Stimulated activated CD8-positive, alpha-beta memory T cell treated with anti-CD3 and anti-CD28 coated beads, Interleukin-4, amount 100 ng/mL, for 4 hours (primary cell): Measurements from ENCODE around the gene CFD.
"Not testable (repeated sequence)": the region's sequence is repeated elsewhere in the genome, so short reads cannot be mapped to it uniquely, and the experiment has no call there.

Experiments
- DNase-seq, 2 donors: peaks; one replicate each; pipeline ENCODE4 v3.0.0-alpha.2; 2020; ENCODE audit warnings: low read depth in 2 of 2, low spot score in 1 of 2

CFD gene

GRCh38 chr19:858868-859843 is at the start of gene CFD:
TSS of gene CFD (plus strand) at chr19:859664. CDS start at chr19:859690, 26 bp downstream.
- DNase-seq, result no peak

- DNase-seq, result no peak
Measured at GRCh38 chr19:810077-810855, 49.2 kb upstream of the CFD start.

DNA sequence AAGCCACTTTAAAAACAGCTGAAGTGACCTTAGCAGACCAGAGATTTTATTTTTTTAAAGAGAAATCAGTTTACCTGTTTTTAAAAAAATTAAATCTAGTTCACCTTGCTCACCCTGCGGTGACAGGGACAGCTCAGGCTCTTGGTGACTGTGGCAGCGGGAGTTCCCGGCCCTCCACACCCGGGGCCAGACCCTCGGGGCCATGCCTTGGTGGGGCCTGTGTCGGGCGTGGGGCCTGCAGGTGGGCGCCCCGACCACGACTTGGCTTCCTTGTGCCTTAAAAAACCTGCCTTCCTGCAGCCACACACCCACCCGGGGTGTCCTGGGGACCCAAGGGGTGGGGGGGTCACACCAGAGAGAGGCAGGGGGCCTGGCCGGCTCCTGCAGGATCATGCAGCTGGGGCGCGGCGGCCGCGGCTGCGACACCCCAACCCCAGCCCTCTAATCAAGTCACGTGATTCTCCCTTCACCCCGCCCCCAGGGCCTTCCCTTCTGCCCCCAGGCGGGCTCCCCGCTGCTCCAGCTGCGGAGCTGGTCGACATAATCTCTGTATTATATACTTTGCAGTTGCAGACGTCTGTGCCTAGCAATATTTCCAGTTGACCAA is 48.5 kb upstream of the CFD start:
- DNase-seq, result no peak

DNA sequence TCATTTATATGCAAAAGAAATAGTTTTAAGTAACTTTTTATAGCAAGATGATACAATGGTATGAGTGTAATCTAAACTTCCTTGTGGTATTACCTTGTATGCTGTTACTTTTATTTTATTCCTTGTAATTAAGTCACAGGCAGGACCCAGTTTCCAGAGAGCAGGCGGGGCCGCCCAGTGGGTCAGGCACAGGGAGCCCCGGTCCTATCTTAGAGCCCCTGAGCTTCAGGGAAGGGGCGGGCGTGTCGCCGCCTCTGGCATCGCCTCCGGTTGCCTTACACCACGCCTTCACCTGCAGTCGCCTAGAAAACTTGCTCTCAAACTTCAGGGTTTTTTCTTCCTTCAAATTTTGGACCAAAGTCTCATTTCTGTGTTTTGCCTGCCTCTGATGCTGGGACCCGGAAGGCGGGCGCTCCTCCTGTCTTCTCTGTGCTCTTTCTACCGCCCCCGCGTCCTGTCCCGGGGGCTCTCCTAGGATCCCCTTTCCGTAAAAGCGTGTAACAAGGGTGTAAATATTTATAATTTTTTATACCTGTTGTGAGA is 47.9 kb upstream of the CFD start:
- no peak for DNase-seq

GRCh38 chr19:812049-812746 is 47.3 kb upstream of the CFD start:
- no peak for DNase-seq

GRCh38 chr19:812747-813218 is 46.7 kb upstream of the CFD start:
- no peak for DNase-seq

GRCh38 chr19:813219-814151 is 46.0 kb upstream of the CFD start:
- DNase-seq, result no peak

DNA sequence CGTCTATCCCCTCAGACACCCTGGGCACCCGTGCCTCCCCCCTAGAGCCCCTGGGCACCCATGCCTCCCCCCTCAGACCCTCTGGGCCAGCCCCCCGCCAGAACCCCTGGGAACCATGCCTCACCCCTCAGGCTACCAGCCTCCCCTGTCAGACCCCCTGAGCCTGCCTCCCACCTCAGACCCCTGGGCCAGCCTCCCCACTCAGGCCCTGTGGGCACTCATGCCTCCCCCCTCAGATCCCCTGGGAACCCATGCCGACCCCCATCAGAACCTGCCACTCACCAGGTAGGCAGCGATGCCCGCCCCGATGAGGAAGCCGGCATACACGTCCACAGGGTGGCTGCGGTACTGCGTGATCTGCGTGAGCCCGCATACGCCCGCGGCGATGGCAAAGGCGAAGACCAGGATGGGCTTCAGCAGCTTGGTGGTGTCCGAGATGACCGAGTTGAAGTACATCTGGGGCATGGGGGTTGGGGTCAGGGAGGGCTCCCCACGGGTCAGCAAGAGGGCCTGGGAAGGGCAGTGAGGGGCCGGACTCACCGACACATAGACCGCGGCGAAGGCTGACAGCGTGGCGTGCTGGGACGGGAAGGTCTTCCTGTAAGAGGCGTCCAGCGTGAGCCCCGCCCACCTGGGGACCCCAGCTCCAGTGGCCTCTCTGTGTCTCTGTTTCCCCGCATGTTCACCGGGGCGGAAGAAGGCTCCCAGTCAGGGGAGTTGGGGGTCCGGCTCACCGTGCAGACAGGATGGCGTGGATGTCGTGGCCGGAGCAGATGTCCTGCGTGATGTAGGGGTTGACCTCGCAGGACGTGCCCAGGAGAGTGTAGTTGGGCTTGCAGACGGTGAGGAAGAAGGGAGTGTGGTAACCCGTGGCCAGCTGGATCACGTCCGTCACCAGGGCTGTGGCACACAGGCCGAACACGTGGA is 45.0 kb upstream of the CFD start:
- no peak for DNase-seq

DNA sequence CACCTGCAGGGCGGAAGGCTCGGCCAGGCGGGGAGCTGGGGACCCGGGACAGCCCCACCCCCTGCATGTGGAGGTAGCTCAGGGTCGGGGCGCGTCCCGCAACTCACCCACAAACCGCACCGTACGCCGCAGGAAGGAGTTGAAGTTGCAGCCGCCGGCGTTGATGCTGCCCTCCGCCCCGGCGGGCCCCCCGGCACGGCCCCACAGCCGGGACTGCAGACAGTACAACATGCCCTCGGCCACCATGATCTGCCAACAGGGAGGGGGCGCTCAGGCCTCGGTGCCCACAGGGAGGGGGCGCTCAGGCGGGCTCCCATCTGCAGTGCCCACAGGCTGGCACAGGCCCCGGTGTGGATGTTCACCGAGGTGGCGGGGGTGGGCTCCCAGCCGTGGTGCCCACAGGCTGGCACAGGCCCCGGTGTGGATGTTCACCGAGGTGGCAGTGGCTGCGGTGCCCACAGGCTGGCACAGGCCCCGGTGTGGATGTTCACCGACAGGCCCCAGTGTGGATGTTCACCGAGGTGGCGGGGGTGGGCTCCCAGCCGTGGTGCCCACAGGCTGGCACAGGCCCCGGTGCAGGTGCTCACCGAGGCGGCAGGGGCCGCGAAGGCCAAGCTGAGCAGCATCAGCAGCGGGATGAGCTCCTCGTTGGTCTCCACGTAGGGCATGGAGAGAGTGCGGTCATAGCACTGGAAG is 44.2 kb upstream of the CFD start:
- DNase-seq, result no peak

GRCh38 chr19:815775-816499 is 43.5 kb upstream of the CFD start:
- DNase-seq, result no peak

DNA sequence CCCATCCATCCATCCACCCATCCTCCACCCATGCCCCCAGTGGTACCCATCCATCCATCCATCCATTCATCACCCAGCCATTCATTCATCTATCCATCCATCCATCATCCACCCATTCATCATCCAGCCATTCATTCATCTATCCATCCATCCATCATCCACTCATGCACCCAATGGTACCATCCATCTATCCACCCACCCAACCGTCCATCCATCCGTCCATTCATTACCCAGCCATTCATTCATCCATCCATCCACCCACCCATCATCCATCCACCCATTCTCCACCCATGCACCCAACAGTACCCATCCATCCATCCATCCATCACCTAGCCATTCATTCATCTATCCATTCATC is 43.0 kb upstream of the CFD start:
- no peak for DNase-seq

- not testable (repeated sequence) for DNase-seq
Measured at GRCh38 chr19:820212-820611, 39.3 kb upstream of the CFD start.

GRCh38 chr19:821231-821824 is 38.1 kb upstream of the CFD start:
- DNase-seq, result no peak

DNA sequence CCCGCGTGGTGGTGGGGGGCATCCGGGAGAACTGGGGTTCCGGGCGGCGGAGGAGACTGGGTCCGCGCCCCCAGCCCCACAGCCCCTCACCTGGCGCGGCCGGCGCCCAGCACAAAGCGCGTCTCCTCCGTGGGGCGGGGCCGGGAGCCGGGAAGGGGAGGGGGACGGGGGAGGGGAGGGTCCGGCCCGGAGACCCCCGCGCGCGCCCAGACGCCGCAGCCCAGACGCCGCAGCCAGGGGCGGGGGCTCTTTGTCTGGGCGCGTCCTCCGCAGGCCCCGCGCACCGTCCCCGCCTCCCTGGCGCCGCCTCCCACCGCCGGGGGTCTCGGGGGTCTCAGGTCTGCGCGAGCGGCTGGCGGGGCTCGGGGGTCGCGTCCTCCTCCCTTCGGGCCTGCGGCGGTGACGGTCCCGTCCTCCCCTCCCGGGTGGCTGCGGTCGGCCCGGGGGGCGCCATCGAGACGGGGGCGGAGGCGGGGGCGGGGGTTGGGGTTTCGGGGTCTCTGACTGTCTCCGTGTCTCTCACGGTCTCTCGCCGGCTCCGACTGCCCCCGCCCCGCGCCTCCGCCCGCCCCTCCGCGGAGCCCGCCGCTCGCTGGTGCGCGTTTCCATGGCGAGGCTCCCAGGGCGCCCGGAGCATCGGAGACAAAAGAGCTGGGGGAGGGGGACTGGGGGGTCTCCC is 37.5 kb upstream of the CFD start, which contains the start of gene PLPPR3:
TSS of gene PLPPR3 (minus strand) at position 131 of the 679 bp plus-strand sequence. CDS start 396 bp downstream, outside the sequence.
- DNase-seq, result no peak

DNA sequence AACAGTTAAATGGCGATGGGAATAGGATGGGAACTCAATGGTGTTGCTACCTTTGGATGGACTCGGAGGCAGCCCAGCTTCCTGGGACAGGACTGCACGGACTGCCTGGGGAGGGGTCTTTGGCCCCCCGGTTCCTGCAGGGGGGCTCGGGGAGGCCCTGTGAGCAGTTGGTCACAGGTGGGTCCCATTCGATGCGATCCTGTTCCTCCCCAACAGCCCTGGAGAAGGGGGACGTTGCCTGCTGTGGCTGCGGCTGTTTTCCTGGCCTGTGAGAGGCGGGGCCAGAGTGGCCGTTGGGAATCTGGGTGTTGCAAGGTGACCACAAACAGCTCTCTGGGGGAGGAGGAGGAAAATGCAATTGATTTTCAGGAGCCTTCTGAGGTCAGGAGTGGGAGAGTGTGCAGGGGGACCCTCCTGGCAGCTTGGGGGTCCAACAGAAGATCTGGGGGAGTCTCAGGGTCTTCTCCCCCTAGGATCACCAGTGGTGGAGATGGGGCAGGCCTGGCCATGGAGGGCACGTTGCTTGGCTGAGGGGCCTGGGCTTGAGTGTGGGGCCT is 35.8 kb upstream of the CFD start:
- no peak for DNase-seq

- no peak for DNase-seq
Measured at GRCh38 chr19:824885-825284, 34.6 kb upstream of the CFD start.
